Measurements from ENCODE around the gene CNTN4.

CNTN4 gene

DNA sequence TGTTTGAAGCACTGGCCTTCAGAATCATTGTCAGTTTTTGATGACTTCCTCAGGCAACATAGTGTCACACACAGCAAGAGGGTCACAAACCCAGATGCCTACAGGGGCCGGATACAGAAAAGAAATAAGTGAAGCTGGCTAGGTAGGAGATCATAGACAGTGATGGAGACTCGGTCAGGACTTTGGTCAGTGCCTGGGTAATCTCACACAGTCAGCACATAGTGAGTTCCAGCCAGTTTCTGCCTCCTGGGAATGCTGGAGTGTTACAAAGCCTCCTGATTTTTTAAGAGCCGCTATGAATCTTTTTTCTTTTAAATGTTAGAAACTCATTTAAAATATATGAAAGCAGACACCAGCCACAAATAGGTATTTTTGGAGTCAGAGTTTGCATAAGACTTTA, 612.4 kb downstream of the CNTN4 start:
- H3F3A ChIP-seq (ENCODE audit: insufficient read depth, low read length) = no peaks in the 10 kb centered on the region
- no peaks in the 10 kb centered on the region for H3K79me2 ChIP-seq (ENCODE audit: low read length)
- H3K27ac ChIP-seq (ENCODE audit: low read length) = no peak overlapping the region
- peaks cover 17% of the 10 kb centered on the region for H3K4me1 ChIP-seq (ENCODE audit: low read length)
- H3K4me2 ChIP-seq (ENCODE audit: low read depth, low read length) = no peak overlapping the region
- no peaks in the 10 kb centered on the region for H3K27me3 ChIP-seq (replicated peaks; ENCODE audit: insufficient read depth, low read length)
- no peak overlapping the region for H2AFZ ChIP-seq (ENCODE audit: low read length)
- no peaks in the 10 kb centered on the region for H3K9me2 ChIP-seq (replicated peaks; ENCODE audit: insufficient read depth, low read length)
- no peaks in the 10 kb centered on the region for H3K9me3 ChIP-seq (replicated peaks; ENCODE audit: insufficient read depth, low read length)
- H4K20me1 ChIP-seq (ENCODE audit: insufficient read depth, low read length) = no peaks in the 10 kb centered on the region
- H3K9ac ChIP-seq (ENCODE audit: low read length) = no peak overlapping the region
- no peak for DNase-seq
- H3K36me3 ChIP-seq (replicated peaks; ENCODE audit: insufficient read depth, low read length) = no peaks in the 10 kb centered on the region
- no peak overlapping the region for H3K4me3 ChIP-seq (ENCODE audit: low read length)
- TF ChIP-seq CTCF (IDR thresholded peaks at IDR 0.05; ENCODE audit: low read length) = no peak
- TF ChIP-seq EZH2phosphoT487 (IDR thresholded peaks at IDR 0.05; ENCODE audit: low read length) = no peak
- TF ChIP-seq EZH2 (optimal IDR thresholded peaks at IDR 0.05; ENCODE audit: low read depth, low read length) = no peak

DNA sequence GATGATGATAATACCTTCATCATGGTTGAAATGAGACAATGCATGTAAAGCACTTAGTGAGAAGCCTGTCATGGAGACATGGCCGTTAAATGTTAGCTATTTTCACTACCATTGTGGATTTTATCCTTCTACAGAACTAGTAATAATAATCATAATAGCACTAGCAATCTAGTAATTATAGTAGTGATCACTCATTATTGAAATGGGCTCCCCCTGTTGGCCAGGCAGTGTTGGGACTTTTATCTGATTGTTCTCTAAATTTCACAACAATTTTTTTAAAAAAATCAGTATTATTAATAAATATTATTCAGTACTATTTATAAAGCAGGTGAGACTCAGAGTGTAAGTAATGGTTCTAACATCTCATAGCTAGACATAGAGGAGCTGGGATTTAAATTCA, 615.3 kb downstream of the CNTN4 start:
- DNase-seq = no peak
- Histone ChIP-seq H4K20me1 (ENCODE audit: insufficient read depth, low read length) (no peaks in the 10 kb centered on the region), H3K9me3 (replicated peaks; ENCODE audit: insufficient read depth, low read length) (no peaks in the 10 kb centered on the region), H3F3A (ENCODE audit: insufficient read depth, low read length) (no peaks in the 10 kb centered on the region), H3K9me2 (replicated peaks; ENCODE audit: insufficient read depth, low read length) (no peaks in the 10 kb centered on the region), H3K9ac (ENCODE audit: low read length) (no peak overlapping the region), H3K4me2 (ENCODE audit: low read depth, low read length) (no peak overlapping the region), H3K27me3 (replicated peaks; ENCODE audit: insufficient read depth, low read length) (no peaks in the 10 kb centered on the region), H3K27ac (ENCODE audit: low read length) (no peak overlapping the region), H3K4me1 (ENCODE audit: low read length) (peaks cover 17% of the 10 kb centered on the region), H3K79me2 (ENCODE audit: low read length) (no peaks in the 10 kb centered on the region), H2AFZ (ENCODE audit: low read length) (no peak overlapping the region), H3K36me3 (replicated peaks; ENCODE audit: insufficient read depth, low read length) (no peaks in the 10 kb centered on the region), H3K4me3 (ENCODE audit: low read length) (no peak overlapping the region)
- TF ChIP-seq CTCF (IDR thresholded peaks at IDR 0.05; ENCODE audit: low read length) (peak; percentile 18; the same call in 1 of the 2 replicates), EZH2 (optimal IDR thresholded peaks at IDR 0.05; ENCODE audit: low read depth, low read length) (no peak)

- Histone ChIP-seq H3K4me1 (ENCODE audit: low read length) (peaks cover 17% of the 10 kb centered on the region), H3F3A (ENCODE audit: insufficient read depth, low read length) (no peaks in the 10 kb centered on the region), H3K9ac (ENCODE audit: low read length) (no peak overlapping the region), H3K27me3 (replicated peaks; ENCODE audit: insufficient read depth, low read length) (no peaks in the 10 kb centered on the region), H3K4me2 (ENCODE audit: low read depth, low read length) (peak overlapping the region; percentile 37; the same call in 1 of the 2 replicates), H4K20me1 (ENCODE audit: insufficient read depth, low read length) (no peaks in the 10 kb centered on the region), H2AFZ (ENCODE audit: low read length) (no peak overlapping the region), H3K79me2 (ENCODE audit: low read length) (no peaks in the 10 kb centered on the region), H3K9me2 (replicated peaks; ENCODE audit: insufficient read depth, low read length) (no peaks in the 10 kb centered on the region), H3K36me3 (replicated peaks; ENCODE audit: insufficient read depth, low read length) (no peaks in the 10 kb centered on the region), H3K4me3 (ENCODE audit: low read length) (no peak overlapping the region), H3K9me3 (replicated peaks; ENCODE audit: insufficient read depth, low read length) (no peaks in the 10 kb centered on the region), H3K27ac (ENCODE audit: low read length) (peak overlapping the region; percentile 6; the same call in 1 of the 2 replicates)
- DNase-seq = peak; percentile 37
- TF ChIP-seq CTCF (IDR thresholded peaks at IDR 0.05; ENCODE audit: low read length) (no peak), EZH2 (optimal IDR thresholded peaks at IDR 0.05; ENCODE audit: low read depth, low read length) (no peak), EZH2phosphoT487 (IDR thresholded peaks at IDR 0.05; ENCODE audit: low read length) (no peak)
These were observed 616.2 kb downstream of the CNTN4 start for GRCh38 chr3:2714834-2715233.
